ENCODE data around the gene RAI1. TPM values are rescaled to one million over a fixed set of nuclear protein-coding genes. Genes with fewer than 3 reads are reported as not detected.

Gene RAI1
- total and polyA plus RNA-seq, 4 experiments from 2014 or later: 0.35 to 19.5 (median 9.7) TPM

DNA sequence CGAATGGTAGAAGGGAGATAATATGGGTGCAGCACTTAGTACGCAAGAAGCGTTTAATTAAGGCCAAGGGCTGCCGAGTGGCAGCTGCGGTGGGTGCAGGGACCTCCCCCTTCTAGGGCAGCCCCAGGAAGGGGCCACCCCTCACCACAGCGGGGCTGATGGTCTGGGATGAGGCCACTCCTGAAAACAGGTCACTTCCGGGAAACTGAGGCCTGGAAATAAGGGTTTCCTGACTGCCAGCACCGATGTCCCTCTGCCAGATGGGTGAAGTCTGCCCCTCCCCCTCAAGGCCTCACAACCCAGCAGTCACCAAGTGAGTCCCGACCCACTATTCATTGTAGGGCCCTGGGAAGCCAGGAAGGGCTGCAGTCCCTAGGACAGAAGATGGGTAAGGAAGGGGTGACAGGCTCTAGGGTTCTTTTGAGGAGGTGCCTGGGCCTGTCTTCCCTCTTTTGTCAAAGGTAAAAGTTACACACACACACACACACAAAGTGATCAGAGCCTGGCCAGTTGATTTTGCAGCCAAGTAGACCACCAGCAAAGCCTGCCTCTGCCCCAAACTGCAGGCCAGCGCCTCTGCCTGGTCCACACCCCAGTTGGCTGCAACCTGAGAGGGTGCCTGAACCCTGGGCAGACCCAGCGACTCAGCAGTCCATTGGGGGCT lies 143.0 kb downstream of the RAI1 start:
- ChIA-PET POLR2A (ENCODE audit: partially characterized antibody) (interaction anchor here (1.2 to 9.2 kb wide), 2 partner anchors 9 to 13 kb away, joined by 4 to 79 read pairs; partner anchors contain the start of gene SREBF1), CTCF (ENCODE audit: partially characterized antibody) (interaction anchor here (2.6 kb wide), 1 partner anchor 12 kb away, joined by 12 read pairs; no protein-coding TSS in a partner anchor)
- intact Hi-C loops (cut with micrococcal nuclease): no loop called here
- H3K4me1 Mint-ChIP-seq: peaks cover 40 to 91% (median 74%) of the 10 kb centered on the region in 4 donors
- peak overlapping the region; percentile 88 to 97 (median 96) for H3K27ac Mint-ChIP-seq
- peak overlapping the region; percentile 82 for H3K27ac ChIP-seq (ENCODE audit: low read depth, low read length)
- H3K27me3 Mint-ChIP-seq: no peaks in the 10 kb centered on the region
- H3K9me3 ChIP-seq (ENCODE audit: control insufficient read depth in 1 of 2, low read length in 2 of 2): no peaks in the 10 kb centered on the region
- DNase-seq: peak in 1 of 5 donors; percentile 63
- H3K4me1 ChIP-seq (ENCODE audit: insufficient read depth, low read length): peaks cover 82% of the 10 kb centered on the region
- peak overlapping the region; percentile 76 to 92 (median 81) for H3K4me3 Mint-ChIP-seq
- peak overlapping the region; percentile 5 to 47 for H3K4me3 ChIP-seq (ENCODE audit: low read length in 2 of 2)
- H3K36me3 ChIP-seq (ENCODE audit: insufficient read depth, low read length): no peaks in the 10 kb centered on the region
- peaks cover 0 to 1% (median 0%) of the 10 kb centered on the region in 8 donors for H3K9me3 Mint-ChIP-seq
- no peaks in the 10 kb centered on the region for H3K27me3 ChIP-seq (ENCODE audit: insufficient read depth, low read length)
- peaks cover 3 to 7% of the 10 kb centered on the region in 2 donors for H3K36me3 Mint-ChIP-seq

- Mint-ChIP-seq H3K27me3 (no peaks in the 10 kb centered on the region), H3K4me1 (peaks cover 37 to 87% (median 70%) of the 10 kb centered on the region in 4 donors), H3K36me3 (peaks cover 0 to 3% of the 10 kb centered on the region in 2 donors), H3K4me3 (peak overlapping the region; percentile 23 to 92 (median 78)), H3K27ac (peak overlapping the region; percentile 88 to 97 (median 96)), H3K9me3 (peaks cover 0 to 1% (median 0%) of the 10 kb centered on the region in 8 donors)
- Histone ChIP-seq H3K4me1 (ENCODE audit: insufficient read depth, low read length) (peaks cover 74% of the 10 kb centered on the region), H3K4me3 (ENCODE audit: low read length in 2 of 2) (no peak overlapping the region), H3K27ac (ENCODE audit: low read depth, low read length) (peak overlapping the region; percentile 82), H3K9me3 (ENCODE audit: control insufficient read depth in 1 of 2, low read length in 2 of 2) (no peaks in the 10 kb centered on the region), H3K27me3 (ENCODE audit: insufficient read depth, low read length) (no peaks in the 10 kb centered on the region), H3K36me3 (ENCODE audit: insufficient read depth, low read length) (no peaks in the 10 kb centered on the region)
- ChIA-PET CTCF (ENCODE audit: partially characterized antibody) (interaction anchor here (1.2 to 2.6 kb wide), 3 partner anchors 11 to 29 kb away, joined by 3 to 12 read pairs (median 6); partner anchors contain the start of gene SREBF1), POLR2A (ENCODE audit: partially characterized antibody) (interaction anchor here (1.0 to 9.2 kb wide), 2 partner anchors 12 to 147 kb away, joined by 3 to 79 read pairs; partner anchors contain the start of genes DRC3, SREBF1 and TOM1L2)
- no peak for DNase-seq
- intact Hi-C loops (cut with micrococcal nuclease): no loop called here
Observed at GRCh38 chr17:17824783-17825614, 143.7 kb downstream of the RAI1 start.

- Mint-ChIP-seq H3K4me1 (peaks cover 34 to 80% (median 61%) of the 10 kb centered on the region in 4 donors), H3K27me3 (no peaks in the 10 kb centered on the region), H3K4me3 (peak overlapping the region in 7 of 8 donors; percentile 17 to 92 (median 61)), H3K27ac (peak overlapping the region; percentile 80 to 96 (median 90)), H3K36me3 (peaks cover 0 to 4% of the 10 kb centered on the region in 2 donors), H3K9me3 (peaks cover 0 to 1% (median 0%) of the 10 kb centered on the region in 8 donors)
- Histone ChIP-seq H3K4me3 (ENCODE audit: low read length in 2 of 2) (no peak overlapping the region), H3K36me3 (ENCODE audit: insufficient read depth, low read length) (no peaks in the 10 kb centered on the region), H3K9me3 (ENCODE audit: control insufficient read depth in 1 of 2, low read length in 2 of 2) (no peaks in the 10 kb centered on the region), H3K4me1 (ENCODE audit: insufficient read depth, low read length) (peaks cover 68% of the 10 kb centered on the region), H3K27ac (ENCODE audit: low read depth, low read length) (no peak overlapping the region), H3K27me3 (ENCODE audit: insufficient read depth, low read length) (no peaks in the 10 kb centered on the region)
- intact Hi-C loops (cut with micrococcal nuclease): no loop called here
- POLR2A ChIA-PET (ENCODE audit: partially characterized antibody): interaction anchor here (1.0 to 9.2 kb wide), 3 partner anchors 11 to 146 kb away, joined by 3 to 79 read pairs (median 4); partner anchors contain the start of genes DRC3, SREBF1 and TOM1L2
- DNase-seq: no peak
- CTCF ChIA-PET (ENCODE audit: partially characterized antibody): interaction anchor here (1.2 to 2.6 kb wide), 3 partner anchors 10 to 27 kb away, joined by 3 to 12 read pairs (median 6); partner anchors contain the start of gene SREBF1
Observed at GRCh38 chr17:17826342-17826713, 145.1 kb downstream of the RAI1 start.

DNA sequence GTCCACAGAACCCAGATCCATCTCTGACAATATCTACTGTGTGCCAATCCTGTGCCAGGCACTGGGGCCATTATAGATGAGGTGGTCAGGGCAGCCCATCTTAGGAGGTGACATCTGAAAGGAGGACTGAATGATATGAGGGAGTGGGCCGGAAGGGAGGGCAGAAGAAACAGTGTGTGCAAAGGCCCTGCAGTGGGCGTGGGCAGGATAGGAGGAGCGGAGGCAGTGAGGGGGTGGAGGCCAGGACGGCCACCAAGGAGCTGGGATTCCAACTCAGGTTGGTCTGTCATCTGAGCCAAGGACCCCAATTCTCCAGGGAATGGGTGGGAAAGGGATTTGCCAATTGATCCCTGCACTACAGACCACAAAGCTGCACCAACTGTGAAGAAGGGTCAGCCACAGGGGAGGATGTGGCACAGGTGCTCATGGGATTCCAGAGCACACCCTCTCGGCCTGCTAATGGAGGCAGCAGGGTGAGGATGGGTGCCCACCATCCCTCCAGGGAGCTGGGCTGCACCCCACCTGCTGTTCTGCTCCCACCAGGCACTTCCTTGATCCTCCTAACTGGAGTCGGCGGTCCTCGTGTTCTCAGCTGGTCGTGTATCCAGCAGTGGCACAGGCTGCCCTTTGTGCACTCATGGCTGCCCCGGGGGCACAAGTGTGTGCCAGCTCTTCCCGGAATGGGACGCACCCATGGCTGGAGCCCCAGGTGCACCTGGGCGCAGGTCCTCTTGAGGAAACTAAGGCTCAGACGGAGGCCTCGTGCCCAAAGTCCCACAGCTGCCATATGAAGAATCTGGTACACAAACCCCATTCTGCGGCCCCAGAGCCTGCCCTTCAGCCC lies 145.9 kb downstream of the RAI1 start:
- Histone ChIP-seq H3K27ac (ENCODE audit: low read depth, low read length) (no peak overlapping the region), H3K4me1 (ENCODE audit: insufficient read depth, low read length) (peaks cover 59% of the 10 kb centered on the region), H3K27me3 (ENCODE audit: insufficient read depth, low read length) (no peaks in the 10 kb centered on the region), H3K9me3 (ENCODE audit: control insufficient read depth in 1 of 2, low read length in 2 of 2) (no peaks in the 10 kb centered on the region), H3K4me3 (ENCODE audit: low read length in 2 of 2) (no peak overlapping the region), H3K36me3 (ENCODE audit: insufficient read depth, low read length) (no peaks in the 10 kb centered on the region)
- peak overlapping the region in 6 of 7 donors; percentile 64 to 95 (median 88) for H3K27ac Mint-ChIP-seq
- H3K4me3 Mint-ChIP-seq: peak overlapping the region in 6 of 8 donors; percentile 9 to 92 (median 67)
- peaks cover 0 to 1% (median 0%) of the 10 kb centered on the region in 8 donors for H3K9me3 Mint-ChIP-seq
- intact Hi-C loops (cut with micrococcal nuclease): no loop called here
- peaks cover 32 to 80% (median 56%) of the 10 kb centered on the region in 4 donors for H3K4me1 Mint-ChIP-seq
- CTCF ChIA-PET (ENCODE audit: partially characterized antibody): interaction anchor here (1.1 to 2.6 kb wide), 4 partner anchors 9 to 15 kb away, joined by 3 to 12 read pairs (median 4); no protein-coding TSS in a partner anchor
- peaks cover 1 to 5% of the 10 kb centered on the region in 2 donors for H3K36me3 Mint-ChIP-seq
- POLR2A ChIA-PET (ENCODE audit: partially characterized antibody): interaction anchor here (1.2 to 9.2 kb wide), 2 partner anchors 10 to 145 kb away, joined by 4 to 79 read pairs; partner anchors contain the start of gene SREBF1
- DNase-seq: no peak
- no peaks in the 10 kb centered on the region for H3K27me3 Mint-ChIP-seq

GRCh38 chr17:17827826-17828621 lies 146.8 kb downstream of the RAI1 start:
- no peaks in the 10 kb centered on the region for H3K27me3 ChIP-seq (ENCODE audit: insufficient read depth, low read length)
- Mint-ChIP-seq H3K4me1 (peaks cover 32 to 75% (median 51%) of the 10 kb centered on the region in 4 donors), H3K36me3 (peaks cover 3 to 8% of the 10 kb centered on the region in 2 donors), H3K9me3 (peaks cover 0 to 1% (median 0%) of the 10 kb centered on the region in 8 donors), H3K27me3 (no peaks in the 10 kb centered on the region), H3K27ac (peak overlapping the region in 6 of 7 donors; percentile 30 to 78 (median 45)), H3K4me3 (no peak overlapping the region)
- no peak overlapping the region for H3K4me3 ChIP-seq (ENCODE audit: low read length in 2 of 2)
- no peaks in the 10 kb centered on the region for H3K9me3 ChIP-seq (ENCODE audit: control insufficient read depth in 1 of 2, low read length in 2 of 2)
- H3K36me3 ChIP-seq (ENCODE audit: insufficient read depth, low read length): no peaks in the 10 kb centered on the region
- no peak overlapping the region for H3K27ac ChIP-seq (ENCODE audit: low read depth, low read length)
- H3K4me1 ChIP-seq (ENCODE audit: insufficient read depth, low read length): peaks cover 51% of the 10 kb centered on the region
- intact Hi-C loops (cut with micrococcal nuclease): no loop called here
- ChIA-PET POLR2A (ENCODE audit: partially characterized antibody) (interaction anchor here (9.2 kb wide), 1 partner anchor 9 kb away, joined by 79 read pairs; the partner anchor contains the start of gene SREBF1), CTCF (ENCODE audit: partially characterized antibody) (interaction anchor here (1.1 to 1.6 kb wide), 3 partner anchors 8 to 16 kb away, joined by 3 to 4 read pairs (median 3); no protein-coding TSS in a partner anchor)
- DNase-seq: no peak

GRCh38 chr17:17830269-17830567 lies 149.0 kb downstream of the RAI1 start:
- no peak overlapping the region for H3K27ac ChIP-seq (ENCODE audit: low read depth, low read length)
- H3K36me3 Mint-ChIP-seq: peaks cover 3 to 8% of the 10 kb centered on the region in 2 donors
- no peak overlapping the region for H3K4me3 ChIP-seq (ENCODE audit: low read length in 2 of 2)
- ChIA-PET CTCF (ENCODE audit: partially characterized antibody) (interaction anchor here (1.9 kb wide), 1 partner anchor 18 kb away, joined by 7 read pairs; no protein-coding TSS in a partner anchor), POLR2A (ENCODE audit: partially characterized antibody) (interaction anchor here (1.0 kb wide), 1 partner anchor 9 kb away, joined by 4 read pairs; no protein-coding TSS in a partner anchor)
- H3K27ac Mint-ChIP-seq: peak overlapping the region in 2 of 7 donors; percentile 7 to 44
- intact Hi-C loops (cut with micrococcal nuclease): no loop called here
- no peaks in the 10 kb centered on the region for H3K36me3 ChIP-seq (ENCODE audit: insufficient read depth, low read length)
- H3K4me3 Mint-ChIP-seq: no peak overlapping the region
- no peaks in the 10 kb centered on the region for H3K27me3 ChIP-seq (ENCODE audit: insufficient read depth, low read length)
- H3K9me3 Mint-ChIP-seq: peaks cover 0 to 1% (median 0%) of the 10 kb centered on the region in 8 donors
- no peaks in the 10 kb centered on the region for H3K9me3 ChIP-seq (ENCODE audit: control insufficient read depth in 1 of 2, low read length in 2 of 2)
- H3K4me1 Mint-ChIP-seq: peaks cover 31 to 77% (median 52%) of the 10 kb centered on the region in 4 donors
- DNase-seq: no peak
- no peaks in the 10 kb centered on the region for H3K27me3 Mint-ChIP-seq
- peaks cover 50% of the 10 kb centered on the region for H3K4me1 ChIP-seq (ENCODE audit: insufficient read depth, low read length)
